ENCODE measurements around the gene AHRR. TPM values are rescaled to one million over a fixed set of nuclear protein-coding genes. Genes with fewer than 3 reads are reported as not detected.

Gene AHRR
- total and polyA plus RNA-seq, 12 donors, result 0.07 to 1.2 (median 0.33) TPM; not detected in 2

DNA sequence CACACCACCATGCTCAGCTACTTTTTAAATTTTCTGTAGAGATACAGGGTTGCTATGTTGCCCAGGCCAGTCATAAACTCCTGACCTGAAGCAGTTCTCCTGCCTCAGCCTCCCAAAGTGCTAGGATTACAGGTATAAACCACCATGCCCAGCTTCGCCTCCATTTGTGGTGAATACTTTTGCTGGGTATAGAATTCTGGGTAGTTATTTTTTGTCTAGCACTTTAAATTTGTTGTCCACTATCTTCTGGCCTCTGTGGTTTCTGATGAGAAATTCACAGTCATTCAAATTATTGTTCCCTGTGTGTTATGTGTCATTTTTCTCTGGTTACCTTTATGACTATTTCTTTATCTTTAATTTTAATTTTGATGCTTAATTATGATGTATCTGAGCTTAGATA lies 63.8 kb downstream of the AHRR start:
- DNase-seq (no peak), ATAC-seq (no peak)
- Histone ChIP-seq H3K27ac (no peak overlapping the region), H3K27me3 (peaks cover 0 to 25% (median 0%) of the 10 kb centered on the region in 7 donors), H3K4me3 (no peak overlapping the region), H3K4me1 (no peaks in the 10 kb centered on the region), H3K9me3 (peaks cover 0 to 45% (median 11%) of the 10 kb centered on the region in 11 donors), H3K36me3 (no peaks in the 10 kb centered on the region)
- intact Hi-C loops (cut with DNase I), result no loop called here
- TF ChIP-seq CTCF (IDR thresholded peaks at IDR 0.05), result no peak
- 94% methylated on average over 1 of the region's 1 CpG for WGBS, 2 donors

GRCh38 chr5:386432-387341 lies 65.2 kb downstream of the AHRR start:
- H3K9me3 ChIP-seq, result peaks cover 0 to 32% (median 10%) of the 10 kb centered on the region in 11 donors
- intact Hi-C loops (cut with DNase I), result no loop called here

DNA sequence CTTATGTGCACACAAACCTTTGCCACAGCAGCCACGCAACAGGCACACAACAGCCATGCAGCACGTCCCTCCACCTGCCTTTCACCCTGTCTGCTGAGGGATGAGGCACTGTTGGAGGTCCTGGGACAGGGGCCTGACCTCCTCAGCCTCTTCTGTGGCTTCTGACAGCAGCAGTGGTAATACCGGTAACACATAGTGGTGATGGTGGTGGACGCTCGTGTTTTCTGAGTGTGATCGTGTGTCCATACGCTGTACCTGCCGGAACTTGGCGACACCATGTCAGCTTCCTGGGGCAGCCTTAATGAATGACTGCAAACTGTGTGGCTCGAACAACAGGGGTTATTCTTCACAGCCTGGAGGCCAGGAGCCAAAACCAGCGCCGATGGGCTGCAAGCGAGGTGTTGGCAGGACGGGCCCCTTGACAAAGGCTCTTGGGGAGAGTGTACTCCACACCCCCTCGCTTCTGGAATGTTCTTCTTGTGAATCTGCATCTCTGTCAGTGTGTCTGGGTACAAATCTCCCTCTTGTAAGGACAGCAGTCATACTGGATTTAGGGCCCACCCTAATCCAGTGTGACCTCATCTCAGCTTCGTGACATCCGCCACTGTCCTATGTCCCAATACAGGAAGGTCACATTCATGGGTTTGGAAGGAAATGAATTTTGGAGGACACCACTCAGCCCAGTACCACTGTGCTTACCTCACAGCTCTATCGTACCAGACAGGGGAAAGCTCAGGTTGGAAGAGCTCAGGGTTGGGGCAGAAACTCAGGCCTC lies 66.2 kb downstream of the AHRR start:
- no peak for TF ChIP-seq CTCF (IDR thresholded peaks at IDR 0.05)
- DNase-seq (no peak), ATAC-seq (no peak)
- WGBS, 2 donors, result 86 to 87% methylated on average over 18 of the region's 18 CpGs
- Histone ChIP-seq H3K27me3 (peaks cover 0 to 25% (median 0%) of the 10 kb centered on the region in 7 donors), H3K36me3 (no peaks in the 10 kb centered on the region), H3K27ac (no peak overlapping the region), H3K4me1 (no peaks in the 10 kb centered on the region), H3K4me3 (no peak overlapping the region), H3K9me3 (peaks cover 0 to 22% (median 10%) of the 10 kb centered on the region in 11 donors)
- intact Hi-C loops (cut with DNase I), result no loop called here

More at GRCh38 chr5:386432-387341, 65.2 kb downstream of the AHRR start:
- Histone ChIP-seq H3K4me3 (no peak overlapping the region), H3K27me3 (peaks cover 0 to 25% (median 0%) of the 10 kb centered on the region in 7 donors), H3K27ac (no peak overlapping the region), H3K36me3 (no peaks in the 10 kb centered on the region), H3K4me1 (no peaks in the 10 kb centered on the region)
- WGBS, 2 donors, result 72 to 77% methylated on average over 18 of the region's 18 CpGs
- no peak for TF ChIP-seq CTCF (IDR thresholded peaks at IDR 0.05)
- ATAC-seq (no peak), DNase-seq (no peak)

Data from heart right ventricle (tissue), 16 donors.